Measurements from ENCODE around the gene FOXK2.
A peak's percentile ranks its signal among the peaks of the same experiment; 100 is the strongest.

The FOXK2 gene

GRCh38 chr17:82518826-82519810, at the start of gene FOXK2:
Gene FOXK2 (plus strand): TSS chr17:82519732. CDS start chr17:82519889, 157 bp downstream.
- peak; percentile 81 for DNase-seq (ENCODE audit: low read depth)

DNA sequence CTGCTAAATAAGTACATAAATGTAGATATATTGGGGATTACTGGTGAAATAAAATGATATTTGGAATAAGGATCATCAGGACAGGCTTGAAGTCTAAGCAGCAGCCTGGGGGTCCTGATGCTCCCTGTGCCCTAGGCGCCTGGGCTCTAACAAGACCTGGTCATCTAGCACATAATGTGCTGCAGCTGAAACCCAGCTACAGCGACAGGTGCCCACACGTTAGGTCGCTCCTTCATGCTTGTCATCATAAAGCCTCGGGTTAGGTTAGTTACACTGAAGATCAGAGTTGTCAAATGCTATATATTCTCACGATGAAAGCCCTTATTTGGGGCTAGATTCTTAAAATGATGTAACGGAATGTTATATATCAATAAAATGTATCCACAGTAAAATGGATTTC, 49.5 kb upstream of the FOXK2 start:
- no peak for DNase-seq (ENCODE audit: low read depth)

- no peak for DNase-seq (ENCODE audit: low read depth)
These were observed 45.1 kb upstream of the FOXK2 start for GRCh38 chr17:82474223-82475010.

GRCh38 chr17:82475458-82475857, 44.1 kb upstream of the FOXK2 start:
- DNase-seq (ENCODE audit: low read depth) = no peak

GRCh38 chr17:82477934-82478333, 41.6 kb upstream of the FOXK2 start:
- no peak for DNase-seq (ENCODE audit: low read depth)

DNA sequence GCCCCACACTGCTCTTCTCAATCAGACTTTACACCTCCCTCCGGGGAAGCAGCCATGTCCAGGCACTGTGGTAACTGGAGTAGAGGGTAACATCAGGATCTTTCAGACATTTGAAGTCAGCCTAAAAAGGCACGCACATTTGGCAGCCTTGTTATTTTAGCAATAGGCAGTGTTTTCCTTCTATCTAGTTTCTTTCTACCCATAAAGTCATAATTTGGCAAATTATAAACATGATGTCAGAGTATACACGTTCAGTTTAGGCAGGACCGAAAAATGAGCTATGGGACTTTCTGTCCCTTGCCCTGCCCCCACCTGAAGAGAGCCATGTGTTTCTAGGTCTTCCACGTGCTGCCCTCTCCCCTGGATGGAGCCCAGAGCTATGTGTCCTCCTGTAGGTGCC, 39.9 kb upstream of the FOXK2 start:
- DNase-seq (ENCODE audit: low read depth) = no peak

DNA sequence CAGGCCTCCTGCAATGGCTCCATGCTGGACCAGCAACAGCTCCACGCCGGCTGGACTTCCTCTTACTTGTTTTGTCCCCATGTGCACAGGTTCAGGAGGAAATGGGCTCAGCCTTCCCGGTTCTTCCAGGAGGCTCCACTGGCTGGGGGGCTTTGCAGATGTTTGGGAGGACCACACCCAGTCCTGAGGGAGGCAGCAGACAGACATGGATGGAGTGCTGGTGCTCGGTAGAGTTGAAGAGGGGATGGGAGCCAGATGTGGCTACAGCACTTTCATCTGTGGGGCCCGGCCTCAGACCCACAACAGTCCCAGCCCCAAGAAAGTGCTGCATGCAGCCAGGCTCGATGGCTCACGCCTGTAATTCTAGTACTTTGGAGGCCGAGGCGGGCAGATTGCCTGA, 39.2 kb upstream of the FOXK2 start:
- DNase-seq (ENCODE audit: low read depth) = no peak

DNA sequence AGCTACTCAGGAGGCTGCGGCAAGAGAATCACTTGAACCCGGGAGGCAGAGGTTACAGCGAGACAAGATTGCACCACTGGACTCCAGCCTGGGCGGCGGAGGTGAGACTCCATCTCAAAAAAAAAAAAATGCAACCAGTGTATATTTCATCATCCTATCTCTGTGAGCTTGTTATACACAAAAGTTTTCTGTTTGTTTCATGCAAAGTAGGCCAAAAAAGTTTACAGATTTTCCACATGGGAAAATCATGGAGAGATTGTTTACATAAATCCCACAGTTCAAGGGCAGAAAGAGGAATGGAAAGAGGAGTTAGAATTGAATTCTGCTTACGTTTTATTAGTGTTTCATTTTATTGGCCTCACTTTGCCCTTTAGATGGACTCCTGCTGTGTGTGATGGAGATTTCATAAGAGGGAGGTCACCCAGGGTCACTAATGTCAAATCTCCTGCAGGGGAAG, 36.3 kb upstream of the FOXK2 start:
- no peak for DNase-seq (ENCODE audit: low read depth)

DNA sequence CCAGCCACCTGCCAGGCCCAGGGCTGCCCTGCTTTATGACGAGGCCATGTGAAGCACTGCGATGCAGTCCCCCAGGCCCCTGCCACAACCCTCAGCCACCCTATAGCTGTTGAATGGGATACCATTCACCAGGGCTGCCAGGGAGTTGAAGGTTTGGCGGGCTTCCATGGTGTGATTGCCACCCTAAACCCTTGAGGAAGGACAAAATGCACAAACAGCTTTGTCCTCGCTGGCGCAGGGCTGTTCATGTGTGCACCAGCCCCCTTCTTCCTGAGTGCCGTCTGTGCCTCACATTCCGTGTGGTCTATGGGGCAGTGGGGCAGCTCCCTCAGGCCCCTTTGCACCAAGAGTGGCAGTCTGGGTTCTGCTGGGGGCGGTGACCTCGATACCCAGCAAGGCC, 35.7 kb upstream of the FOXK2 start:
- DNase-seq (ENCODE audit: low read depth) = no peak

- DNase-seq (ENCODE audit: low read depth) = no peak
These were observed 33.1 kb upstream of the FOXK2 start for GRCh38 chr17:82486231-82487094.

DNA sequence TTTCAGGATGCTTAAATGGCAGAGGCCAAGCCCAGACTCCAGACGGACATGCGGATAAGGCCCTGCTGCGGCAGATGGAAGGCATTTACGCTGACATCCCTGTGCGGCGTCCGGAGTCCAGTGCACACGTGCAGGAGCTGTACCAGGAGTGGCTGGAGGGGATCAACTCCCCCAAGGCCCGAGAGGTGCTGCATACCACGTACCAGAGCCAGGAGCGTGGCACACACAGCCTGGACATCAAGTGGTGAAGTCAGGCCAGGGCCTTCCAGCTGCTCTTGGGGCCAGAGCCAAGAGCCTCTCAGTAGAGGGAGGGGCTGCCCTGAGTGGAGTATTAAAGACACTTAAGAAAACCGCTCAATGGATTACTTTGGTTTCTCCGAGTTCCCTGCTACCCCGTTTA, 31.6 kb upstream of the FOXK2 start:
- DNase-seq (ENCODE audit: low read depth) = no peak

DNA sequence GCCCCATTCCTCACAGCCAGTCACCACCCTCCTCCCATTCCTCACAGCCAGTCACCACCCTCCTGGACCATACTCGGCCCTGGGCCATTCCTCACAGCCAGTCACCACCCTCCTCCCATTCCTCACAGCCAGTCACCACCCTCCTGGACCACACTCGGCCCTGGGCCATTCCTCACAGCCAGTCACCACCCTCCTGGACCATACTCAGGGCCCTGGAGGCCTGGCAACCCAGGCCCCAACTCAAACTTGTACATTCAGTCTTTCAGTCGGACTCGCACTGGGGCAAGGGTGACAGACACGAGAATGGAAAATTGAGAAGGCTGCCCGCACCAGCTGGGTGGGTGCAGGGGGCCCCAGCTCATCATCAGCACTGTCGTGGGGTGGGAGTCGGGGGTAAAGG, 30.4 kb upstream of the FOXK2 start:
- no peak for DNase-seq (ENCODE audit: low read depth)

GRCh38 chr17:82489851-82490511, 29.6 kb upstream of the FOXK2 start:
- DNase-seq (ENCODE audit: low read depth) = no peak

- no peak for DNase-seq (ENCODE audit: low read depth)
These were observed 28.9 kb upstream of the FOXK2 start for GRCh38 chr17:82490512-82491195.

- no peak for DNase-seq (ENCODE audit: low read depth)
These were observed 28.4 kb upstream of the FOXK2 start for GRCh38 chr17:82491196-82491530.

DNA sequence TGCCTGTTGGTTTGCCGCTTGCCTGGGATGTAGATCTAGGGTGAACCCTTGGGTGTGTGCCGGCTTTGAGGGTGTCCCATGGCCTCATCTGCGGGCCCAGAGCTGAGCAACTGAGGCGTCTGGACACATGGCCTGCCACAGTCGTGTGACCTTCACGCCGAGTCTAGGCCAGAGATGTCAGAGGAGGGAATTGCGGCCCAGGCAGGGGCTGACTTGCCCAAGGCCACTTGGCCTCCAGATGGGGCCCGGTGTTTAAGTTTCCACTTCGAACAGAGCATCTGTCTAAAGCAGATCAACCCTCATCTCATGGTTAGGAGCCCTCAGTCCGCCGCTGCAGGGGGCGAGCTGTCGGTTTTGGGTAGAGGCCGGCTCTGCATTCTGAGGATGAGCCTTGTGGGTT, 28.0 kb upstream of the FOXK2 start:
- DNase-seq (ENCODE audit: low read depth) = no peak

DNA sequence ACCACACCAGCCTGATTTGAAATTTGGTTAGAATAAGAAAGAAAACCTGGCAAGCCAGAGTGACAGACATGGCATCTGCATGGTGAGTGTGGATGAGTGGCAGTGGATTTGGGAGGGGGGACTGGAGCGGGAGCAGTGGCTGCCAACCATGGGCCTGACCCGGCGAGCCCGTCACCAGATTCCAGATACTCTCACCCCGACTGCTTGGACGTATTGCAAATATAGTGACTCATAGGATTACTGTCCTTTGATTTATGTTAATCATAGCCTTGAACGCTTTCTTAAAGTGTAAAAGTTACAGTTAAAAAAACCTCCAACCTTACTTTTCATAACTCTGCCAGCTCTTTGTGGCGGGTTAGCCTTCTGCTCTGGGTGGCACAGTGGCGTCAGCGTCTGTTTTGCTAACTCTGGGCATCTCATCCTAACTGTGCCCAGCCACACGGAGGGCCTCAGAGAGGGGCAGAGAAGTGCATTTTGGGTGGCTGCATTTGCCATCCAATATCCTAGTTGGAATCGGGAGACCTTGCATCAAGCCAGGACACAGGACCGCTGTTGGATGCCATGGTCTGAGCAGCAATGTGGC, 26.8 kb upstream of the FOXK2 start:
- DNase-seq (ENCODE audit: low read depth) = no peak

GRCh38 chr17:82493226-82493781, 26.2 kb upstream of the FOXK2 start:
- no peak for DNase-seq (ENCODE audit: low read depth)

DNA sequence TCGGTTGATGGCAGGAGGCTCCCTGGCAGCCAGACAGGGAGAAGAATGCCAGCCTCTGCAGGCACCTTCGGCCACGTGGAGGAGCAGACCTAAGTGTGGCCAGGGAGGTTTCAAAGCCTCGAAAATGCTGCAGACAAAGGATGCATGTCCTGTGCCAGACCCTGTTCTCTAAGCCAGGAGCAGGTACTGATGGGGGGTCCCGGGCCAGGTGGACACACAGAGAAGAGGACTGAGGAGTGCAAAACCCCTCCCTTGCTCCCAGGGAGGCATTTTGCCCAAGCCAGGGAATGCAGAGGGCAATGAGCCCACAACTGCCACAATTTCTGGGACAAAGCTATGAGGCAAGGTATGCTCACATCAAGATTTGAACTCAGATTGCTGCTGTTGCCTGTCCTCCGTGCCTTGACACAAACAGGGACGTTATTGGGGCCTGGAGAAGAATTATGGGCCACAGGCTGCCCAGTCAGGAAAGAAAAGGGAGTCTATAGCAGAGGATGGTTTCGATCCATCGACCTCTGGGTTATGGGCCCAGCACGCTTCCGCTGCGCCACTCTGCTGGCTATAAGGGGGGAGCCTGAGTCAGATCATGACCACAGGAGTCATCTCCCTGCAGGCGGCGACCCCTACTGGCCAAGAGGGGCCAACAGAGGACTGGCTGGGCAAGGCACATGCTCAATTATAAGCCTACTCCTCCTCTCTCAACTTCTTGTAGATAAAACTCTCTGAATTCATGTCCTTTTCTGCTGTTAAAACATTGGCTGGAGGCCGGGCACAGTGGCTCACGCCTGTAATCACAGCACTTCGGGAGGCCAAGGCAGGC, 25.1 kb upstream of the FOXK2 start:
- peak; percentile 73 for DNase-seq (ENCODE audit: low read depth)

Measured in stimulated activated CD8-positive, alpha-beta memory T cell treated with anti-CD3 and anti-CD28 coated beads, Interleukin-15, amount 100 ng/mL, for 1 hour (primary cell).